ENCODE data around the gene MACROD2. TPM values are rescaled to one million over a fixed set of nuclear protein-coding genes. Genes with fewer than 3 reads are reported as not detected.

Gene MACROD2
- total RNA-seq, 1 donor from 2014 or later: 1.6 TPM

- no peak for DNase-seq (ENCODE audit: low spot score)
Measured at GRCh38 chr20:15895560-15896084, 1900.3 kb downstream of the MACROD2 start.

GRCh38 chr20:15899967-15900366 is 1904.7 kb downstream of the MACROD2 start:
- intact Hi-C loops (cut with DNase I): no loop called here
- no peak for DNase-seq (ENCODE audit: low spot score)

More at GRCh38 chr20:15895560-15896084, 1900.3 kb downstream of the MACROD2 start:
- intact Hi-C loops (cut with DNase I): no loop called here

GRCh38 chr20:15900443-15900842 is 1905.1 kb downstream of the MACROD2 start:
- intact Hi-C loops (cut with DNase I): no loop called here
- no peak for DNase-seq (ENCODE audit: low spot score)

- no peak for DNase-seq (ENCODE audit: low spot score)
- intact Hi-C loops (cut with DNase I): no loop called here
Measured at GRCh38 chr20:15902493-15902892, 1907.2 kb downstream of the MACROD2 start.

GRCh38 chr20:15905661-15906060 is 1910.3 kb downstream of the MACROD2 start:
- intact Hi-C loops (cut with DNase I): no loop called here
- DNase-seq (ENCODE audit: low spot score): no peak

GRCh38 chr20:15909995-15910394 is 1914.7 kb downstream of the MACROD2 start:
- intact Hi-C loops (cut with DNase I): no loop called here
- no peak for DNase-seq (ENCODE audit: low spot score)

- intact Hi-C loops (cut with DNase I): no loop called here
- no peak for DNase-seq (ENCODE audit: low spot score)
Measured at GRCh38 chr20:15911581-15911980, 1916.3 kb downstream of the MACROD2 start.

- intact Hi-C loops (cut with DNase I): no loop called here
- no peak for DNase-seq (ENCODE audit: low spot score)
Measured at GRCh38 chr20:15913391-15914025, 1918.2 kb downstream of the MACROD2 start.

GRCh38 chr20:15916623-15917022 is 1921.3 kb downstream of the MACROD2 start:
- no peak for DNase-seq (ENCODE audit: low spot score)
- intact Hi-C loops (cut with DNase I): no loop called here

GRCh38 chr20:15917283-15917682 is 1922.0 kb downstream of the MACROD2 start:
- intact Hi-C loops (cut with DNase I): no loop called here
- DNase-seq (ENCODE audit: low spot score): no peak

GRCh38 chr20:15918631-15919030 is 1923.3 kb downstream of the MACROD2 start:
- DNase-seq (ENCODE audit: low spot score): no peak
- intact Hi-C loops (cut with DNase I): no loop called here

- intact Hi-C loops (cut with DNase I): no loop called here
- no peak for DNase-seq (ENCODE audit: low spot score)
Measured at GRCh38 chr20:15919118-15919517, 1923.8 kb downstream of the MACROD2 start.

- no peak for DNase-seq (ENCODE audit: low spot score)
- intact Hi-C loops (cut with DNase I): no loop called here
Measured at GRCh38 chr20:15921930-15922329, 1926.6 kb downstream of the MACROD2 start.

- intact Hi-C loops (cut with DNase I): no loop called here
Measured at GRCh38 chr20:15922556-15922955, 1927.2 kb downstream of the MACROD2 start.

GRCh38 chr20:15923030-15923776 is 1927.9 kb downstream of the MACROD2 start:
- intact Hi-C loops (cut with DNase I): no loop called here
- DNase-seq (ENCODE audit: low spot score): no peak

More at GRCh38 chr20:15922556-15922955, 1927.2 kb downstream of the MACROD2 start:
- DNase-seq (ENCODE audit: low spot score): no peak

- intact Hi-C loops (cut with DNase I): no loop called here
- DNase-seq (ENCODE audit: low spot score): no peak
Measured at GRCh38 chr20:15924556-15924955, 1929.2 kb downstream of the MACROD2 start.

GRCh38 chr20:15925376-15925775 is 1930.1 kb downstream of the MACROD2 start:
- intact Hi-C loops (cut with DNase I): no loop called here

GRCh38 chr20:15927893-15928650 is 1932.8 kb downstream of the MACROD2 start:
- intact Hi-C loops (cut with DNase I): no loop called here

More at GRCh38 chr20:15925376-15925775, 1930.1 kb downstream of the MACROD2 start:
- DNase-seq (ENCODE audit: low spot score): no peak

GRCh38 chr20:15928946-15929345 is 1933.6 kb downstream of the MACROD2 start:
- no peak for DNase-seq (ENCODE audit: low spot score)
- intact Hi-C loops (cut with DNase I): no loop called here

More at GRCh38 chr20:15927893-15928650, 1932.8 kb downstream of the MACROD2 start:
- DNase-seq (ENCODE audit: low spot score): no peak
